HepG2 (cell line): Measurements from ENCODE around the gene JSRP1. TPM values are rescaled to one million over a fixed set of nuclear protein-coding genes. Genes with fewer than 3 reads are reported as not detected.

ENCODE experiments used
- ATAC-seq: fragments of 200-7000 bp; cut with Tn5 transposase; 3 replicates; pipeline ENCODE4 v1.9.1; 2020; ENCODE audit warnings: mild to moderate bottlenecking, moderate library complexity
- BruUV-seq: library from RNA; stranded (reverse); fragments of 400-500 nt; replicated peaks from 2 replicates; lab custom pipeline; 2021; lab: Mats Ljungman, UMichigan
- CTCF ChIA-PET: fragments of 300-600 bp; formaldehyde crosslinking; extraction: SDS; loops from one replicate; lab custom pipeline; 2021; ENCODE audit warnings: low total read pairs, inconsistent platforms, low intra/inter-chr PET ratio; lab: Yijun Ruan, JAX
- POLR2A ChIA-PET: fragments of 350-600 bp; sonication (Branson Sonifier 250); formaldehyde crosslinking; loops from one replicate; lab custom pipeline; 2020; ENCODE audit warnings: antibody characterized with exemption, inconsistent platforms; lab: Yijun Ruan, JAX
- DNase-seq: peaks from one replicate; pipeline ENCODE4 v3.0.0-alpha.2; 2015; ENCODE audit warnings: low spot score
- FAIRE-seq: peaks from 3 replicates; lab custom pipeline; 2011; peaks lifted over from hg19 to GRCh38; lab: Jason Lieb, UNC
- H2AFZ ChIP-seq: one replicate; pipeline ENCODE4 v1.6.1; 2011; ENCODE audit warnings: low read length, inconsistent platforms
- H3K27ac ChIP-seq: fragments of 300-600 bp; 3 replicates; pipeline ENCODE4 v1.8.0; 2011; ENCODE audit warnings: mixed run types, mild to moderate bottlenecking, mixed read lengths, low read length, inconsistent platforms; ENCODE audit not compliant: insufficient read depth; ENCODE audit errors: extremely low read length
- H3K27me3 ChIP-seq, 2 experiments: fragments of 200-600 bp in 1 of 2; 2 replicates in 1 of 2; 3 replicates in 1 of 2; pipeline versions ENCODE4 v1.6.0 to v1.8.0; 2011; ENCODE audit warnings: low read length in 2 of 2, mild to moderate bottlenecking in 2 of 2, moderate library complexity in 2 of 2, inconsistent platforms in 1 of 2; ENCODE audit not compliant: insufficient read depth in 2 of 2, control insufficient read depth in 1 of 2
- H3K36me3 ChIP-seq, 2 experiments: fragments of 200-600 bp in 1 of 2; replicated peaks in 1 of 2; 2 replicates in 1 of 2; 3 replicates in 1 of 2; pipeline versions ENCODE4 v1.5.1 to v1.8.0; 2011; ENCODE audit warnings: low read length in 2 of 2, inconsistent platforms in 1 of 2; ENCODE audit not compliant: insufficient read depth in 2 of 2, control insufficient read depth in 1 of 2
- H3K4me1 ChIP-seq: 2 replicates; pipeline ENCODE4 v1.5.1; 2012; ENCODE audit warnings: low read length, inconsistent platforms; ENCODE audit not compliant: insufficient read depth
- H3K4me2 ChIP-seq: 2 replicates; pipeline ENCODE4 v1.6.0; 2011; ENCODE audit warnings: low read depth, low read length, inconsistent platforms
- H3K4me3 ChIP-seq, 3 experiments: fragments of 200-600 bp in 1 of 3; sonication (generic), shearing (Covaris generic) in 1 of 3; replicated peaks in 1 of 3; 2 replicates each; pipeline ENCODE4 v1.5.1; 2011 to 2016; ENCODE audit warnings: low read length in 3 of 3, inconsistent platforms in 2 of 3, low read depth in 2 of 3, mild to moderate bottlenecking in 2 of 3, control low read depth in 1 of 3, mixed read lengths in 1 of 3; ENCODE audit not compliant: insufficient read depth in 1 of 3
- H3K79me2 ChIP-seq: one replicate; pipeline ENCODE4 v1.6.1; 2011; ENCODE audit warnings: low read length, inconsistent platforms; ENCODE audit not compliant: insufficient read depth
- H3K9ac ChIP-seq: 2 replicates; pipeline ENCODE4 v1.6.0; 2011; ENCODE audit warnings: mild to moderate bottlenecking, low read depth, low read length, inconsistent platforms; ENCODE audit not compliant: insufficient read depth
- H3K9me3 ChIP-seq: 2 replicates; pipeline ENCODE4 v1.5.1; 2012; ENCODE audit warnings: mild to moderate bottlenecking, low read length
- H4K20me1 ChIP-seq: 2 replicates; pipeline ENCODE4 v1.6.0; 2011; ENCODE audit warnings: inconsistent platforms, mild to moderate bottlenecking, low read length, moderate library complexity; ENCODE audit not compliant: insufficient read depth
- AGO2 ChIP-seq: fragments of 200-400 bp; formaldehyde crosslinking; optimal IDR thresholded peaks from 2 replicates; pipeline ENCODE3; 2017; ENCODE audit warnings: mild to moderate bottlenecking, low read depth, low read length, moderate library complexity
- ZNF101 ChIP-seq: sonication (generic); formaldehyde crosslinking; IDR thresholded peaks from 2 replicates; pipeline ENCODE4 v1.4.0; 2020; ENCODE audit warnings: mild to moderate bottlenecking, low read depth, missing genetic modification reagents, borderline replicate concordance
- ZNF687 ChIP-seq: sonication (generic); formaldehyde crosslinking; IDR thresholded peaks from 2 replicates; pipeline ENCODE4 v1.5.1; 2020; ENCODE audit warnings: mild to moderate bottlenecking, missing genetic modification reagents, moderate library complexity
- WGBS: methylation state at CpG from one replicate; pipeline ENCODE4 v1.1.6; 2017; ENCODE audit warnings: low lambda C conversion rate; 5-methylcytosine and 5-hydroxymethylcytosine counted together
- in situ Hi-C: cut with HindIII; loops from 2 replicates; pipeline ENCODE4 v1.10.0; 2017; ENCODE audit warnings: low pct_unique_long_range_greater_than_20kb; ENCODE audit not compliant: extremely low pct_ligation_motif_present
- intact Hi-C: fragments of 100-400 bp; cut with micrococcal nuclease; formaldehyde crosslinking; loops from one replicate; pipeline ENCODE4 v1.10.0; 2022; ENCODE audit not compliant: unreplicated experiment
- polyA plus RNA-seq, 8 experiments: library from polyadenylated mRNA; depleted of rRNA in 3 of 8; stranded (reverse) in 7 of 8; unstranded in 1 of 8; fragments of >200 nt; fragmentation: Illumina TruSeq in 4 of 8; extraction: Trizol in 4 of 8; gene quantifications; 2 replicates each; pipeline versions ENCODE4 v1.2.1 to v1.2.3, GENCODE V29; 2011 to 2016; ENCODE audit warnings: low read depth in 4 of 8, missing spikeins in 1 of 8, mixed read lengths in 1 of 8; ENCODE audit not compliant: insufficient read depth in 1 of 8
- total RNA-seq, 5 experiments: library from RNA; depleted of rRNA; stranded (reverse); fragments of >200 nt; fragmentation: Illumina TruSeq; extraction: Trizol; gene quantifications; 2 replicates each; pipeline ENCODE4 v1.2.3, GENCODE V29; 2016; ENCODE audit warnings: low read depth in 1 of 5

Gene JSRP1
- total and polyA plus RNA-seq, 2 of the 13 experiments (the other 11 are each of a cell fraction or from before 2014, with no cell fraction given): 0.16 to 0.38 TPM

DNA sequence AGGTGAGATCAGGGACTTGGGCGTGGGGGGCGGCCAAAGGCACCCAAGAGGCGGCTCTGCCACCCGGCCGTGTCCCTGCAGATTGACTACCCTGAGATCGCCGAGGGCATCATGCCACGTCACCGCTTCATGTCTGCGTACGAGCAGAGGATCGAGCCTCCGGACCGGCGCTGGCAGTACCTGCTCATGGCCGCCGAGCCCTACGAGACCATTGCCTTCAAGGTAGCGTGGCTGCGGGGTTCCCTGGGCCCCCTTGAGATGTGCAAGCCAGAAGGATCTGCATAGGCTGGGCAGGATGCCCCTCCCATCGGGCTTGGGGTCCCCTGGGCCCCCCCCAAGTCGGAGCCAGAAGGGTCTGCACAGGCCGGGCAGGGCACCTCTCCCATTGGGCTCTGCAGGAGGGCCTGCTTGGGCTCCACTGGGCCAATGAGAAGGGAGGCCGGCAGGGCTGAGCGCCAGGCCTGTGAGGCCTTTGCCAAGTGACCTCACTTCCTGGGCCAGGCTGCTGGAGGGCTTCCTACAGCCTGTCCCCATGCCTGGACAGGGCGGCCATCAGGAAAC, 9.3 kb downstream of the JSRP1 start:
- BruUV-seq: no TSS peak
- intact Hi-C loops: no loop called here
- Histone ChIP-seq H3K36me3 (peaks cover 25 to 50% of the 10 kb centered on the region in 2 experiments; a peak in 4 of 5 replicates), H3K4me1 (peaks cover 24% of the 10 kb centered on the region), H3K9ac (no peak overlapping the region), H4K20me1 (peaks cover 13% of the 10 kb centered on the region; the same call in 1 of the 2 replicates), H2AFZ (no peak overlapping the region), H3K27me3 (no peaks in the 10 kb centered on the region), H3K9me3 (no peaks in the 10 kb centered on the region), H3K79me2 (peaks cover 19% of the 10 kb centered on the region), H3K27ac (no peak overlapping the region), H3K4me3 (no peak overlapping the region), H3K4me2 (no peak overlapping the region)
- DNase-seq (no peak), FAIRE-seq (no peak), ATAC-seq (no peak)
- in situ Hi-C loops: no loop called here
- POLR2A ChIA-PET: interaction anchor here (1.0 kb wide), 1 partner anchor 16 kb away, joined by 3 read pairs; no protein-coding TSS in a partner anchor
- CTCF ChIA-PET: no interaction called here
- TF ChIP-seq AGO2: peak; percentile 14
- TF ChIP-seq ZNF687 (CRISPR knock-in tag): peak; percentile 10; the same call in 1 of the 2 replicates
- TF ChIP-seq ZNF101: no peak
- WGBS: 40% methylated on average over 1 of the region's 26 CpGs
